ENCODE measurements around the gene BCR. TPM values are rescaled to one million over a fixed set of nuclear protein-coding genes. Genes with fewer than 3 reads are reported as not detected.
A peak's percentile ranks its signal among the peaks of the same experiment; 100 is the strongest.

Gene BCR
- total RNA-seq, 1 donor from 2014 or later: 92.6 TPM

- H3K27me3 Mint-ChIP-seq (ENCODE audit: unreplicated experiment): peaks cover 4% of the 10 kb centered on the region
- DNase-seq (ENCODE audit: low spot score): no peak
- no peak overlapping the region for H3K4me3 Mint-ChIP-seq (ENCODE audit: unreplicated experiment)
- H3K27ac Mint-ChIP-seq (ENCODE audit: unreplicated experiment): no peak overlapping the region
- H3K4me1 Mint-ChIP-seq (ENCODE audit: unreplicated experiment): no peaks in the 10 kb centered on the region
- no peak for TF ChIP-seq CTCF (IDR thresholded peaks at IDR 0.05; ENCODE audit: unreplicated experiment)
- no peaks in the 10 kb centered on the region for H3K9me3 Mint-ChIP-seq (ENCODE audit: unreplicated experiment)
- H3K36me3 Mint-ChIP-seq (ENCODE audit: low read depth, unreplicated experiment): peaks cover 13% of the 10 kb centered on the region
These were observed 106.0 kb downstream of the BCR start for GRCh38 chr22:23286296-23286695.

- Mint-ChIP-seq H3K27ac (ENCODE audit: unreplicated experiment) (peak overlapping the region; percentile 31), H3K4me1 (ENCODE audit: unreplicated experiment) (no peaks in the 10 kb centered on the region), H3K9me3 (ENCODE audit: unreplicated experiment) (no peaks in the 10 kb centered on the region), H3K36me3 (ENCODE audit: low read depth, unreplicated experiment) (peaks cover 18% of the 10 kb centered on the region), H3K4me3 (ENCODE audit: unreplicated experiment) (no peak overlapping the region), H3K27me3 (ENCODE audit: unreplicated experiment) (peaks cover 4% of the 10 kb centered on the region)
- no peak for TF ChIP-seq CTCF (IDR thresholded peaks at IDR 0.05; ENCODE audit: unreplicated experiment)
- no peak for DNase-seq (ENCODE audit: low spot score)
These were observed 107.1 kb downstream of the BCR start for GRCh38 chr22:23287136-23288095.

GRCh38 chr22:23288301-23289129, 108.2 kb downstream of the BCR start:
- Mint-ChIP-seq H3K36me3 (ENCODE audit: low read depth, unreplicated experiment) (peaks cover 25% of the 10 kb centered on the region), H3K4me3 (ENCODE audit: unreplicated experiment) (no peak overlapping the region), H3K27me3 (ENCODE audit: unreplicated experiment) (peaks cover 6% of the 10 kb centered on the region), H3K4me1 (ENCODE audit: unreplicated experiment) (no peaks in the 10 kb centered on the region), H3K27ac (ENCODE audit: unreplicated experiment) (no peak overlapping the region), H3K9me3 (ENCODE audit: unreplicated experiment) (no peaks in the 10 kb centered on the region)
- no peak for TF ChIP-seq CTCF (IDR thresholded peaks at IDR 0.05; ENCODE audit: unreplicated experiment)
- no peak for DNase-seq (ENCODE audit: low spot score)

GRCh38 chr22:23289130-23289503, 108.8 kb downstream of the BCR start:
- Mint-ChIP-seq H3K27me3 (ENCODE audit: unreplicated experiment) (peaks cover 6% of the 10 kb centered on the region), H3K4me1 (ENCODE audit: unreplicated experiment) (no peaks in the 10 kb centered on the region), H3K4me3 (ENCODE audit: unreplicated experiment) (no peak overlapping the region), H3K27ac (ENCODE audit: unreplicated experiment) (no peak overlapping the region), H3K9me3 (ENCODE audit: unreplicated experiment) (no peaks in the 10 kb centered on the region), H3K36me3 (ENCODE audit: low read depth, unreplicated experiment) (peaks cover 30% of the 10 kb centered on the region)
- TF ChIP-seq CTCF (IDR thresholded peaks at IDR 0.05; ENCODE audit: unreplicated experiment): no peak
- DNase-seq (ENCODE audit: low spot score): no peak

Measured in endothelial cell (in vitro differentiated cells).